Activated T-cell treated with anti-CD3 and anti-CD28 coated beads, Interleukin-2, amount 50 U/mL, for 4 hours (primary cell): ENCODE results near the gene ENTPD3. TPM values are rescaled to one million over a fixed set of nuclear protein-coding genes. Genes with fewer than 3 reads are reported as not detected.
"Not testable (repeated sequence)": the region's sequence is repeated elsewhere in the genome, so short reads cannot be mapped to it uniquely, and the experiment has no call there.

ENCODE experiments used
- ATAC-seq, 2 donors: fragments of 200-7000 bp; cut with Tn5 transposase; one replicate each; pipeline ENCODE4 v1.10.0; 2021
- DNase-seq: peaks from one replicate; pipeline ENCODE4 v3.0.0-alpha.2; 2020
- H3K27me3 Mint-ChIP-seq: one replicate; pipeline ENCODE4 v1.8.0; 2021; ENCODE audit warnings: low read depth, mixed read lengths
- H3K36me3 Mint-ChIP-seq: one replicate; pipeline ENCODE4 v1.8.0; 2022; ENCODE audit warnings: mixed read lengths; ENCODE audit not compliant: insufficient read depth
- H3K4me1 Mint-ChIP-seq: one replicate; pipeline ENCODE4 v1.8.0; 2021; ENCODE audit warnings: low read depth, mixed read lengths
- H3K4me3 Mint-ChIP-seq: one replicate; pipeline ENCODE4 v1.8.0; 2021; ENCODE audit warnings: mild to moderate bottlenecking, moderate library complexity, mixed read lengths
- H3K9me3 Mint-ChIP-seq: one replicate; pipeline ENCODE4 v1.8.0; 2021; ENCODE audit warnings: mixed read lengths
- total RNA-seq, 3 donors: library from RNA; stranded (reverse); gene quantifications; one replicate each; pipeline ENCODE4 v1.2.1, GENCODE V29; 2021

ENTPD3 gene
- total RNA-seq, 3 donors from 2014 or later = not detected

GRCh38 chr3:40437889-40438288 is 50.9 kb downstream of the ENTPD3 start:
- H3K36me3 Mint-ChIP-seq = peaks cover 8% of the 10 kb centered on the region
- no peaks in the 10 kb centered on the region for H3K27me3 Mint-ChIP-seq
- H3K9me3 Mint-ChIP-seq = no peaks in the 10 kb centered on the region
- no peak overlapping the region for H3K4me3 Mint-ChIP-seq
- ATAC-seq (no peak), DNase-seq (no peak)
- H3K4me1 Mint-ChIP-seq = no peaks in the 10 kb centered on the region

GRCh38 chr3:40445062-40445461 is 58.1 kb downstream of the ENTPD3 start:
- Mint-ChIP-seq H3K4me3 (no peak overlapping the region), H3K27me3 (no peaks in the 10 kb centered on the region), H3K36me3 (peaks cover 9% of the 10 kb centered on the region), H3K4me1 (no peaks in the 10 kb centered on the region), H3K9me3 (no peaks in the 10 kb centered on the region)
- ATAC-seq = no peak
- no peak for DNase-seq

DNA sequence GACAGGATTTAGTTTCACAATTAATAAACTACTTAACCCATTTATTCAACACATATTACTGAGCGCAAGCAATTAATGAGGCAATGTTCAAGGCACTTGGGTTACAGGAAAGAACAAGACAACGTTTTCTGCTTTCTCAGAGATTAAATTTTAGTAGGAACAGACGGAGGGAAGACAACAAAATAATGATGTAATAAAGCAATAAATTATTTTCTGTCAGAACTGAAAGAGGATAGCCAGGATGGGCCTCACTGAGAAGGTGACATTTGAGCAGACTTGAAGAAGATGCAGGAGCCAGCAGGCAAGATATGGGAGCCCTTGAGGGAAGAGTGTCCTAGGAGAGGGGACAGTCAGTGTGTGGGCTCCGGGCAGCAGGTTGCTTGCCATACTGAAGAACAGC is 58.9 kb downstream of the ENTPD3 start:
- ATAC-seq = no peak
- Mint-ChIP-seq H3K4me3 (no peak overlapping the region), H3K9me3 (no peaks in the 10 kb centered on the region), H3K27me3 (no peaks in the 10 kb centered on the region), H3K36me3 (peaks cover 10% of the 10 kb centered on the region), H3K4me1 (no peaks in the 10 kb centered on the region)
- no peak for DNase-seq

DNA sequence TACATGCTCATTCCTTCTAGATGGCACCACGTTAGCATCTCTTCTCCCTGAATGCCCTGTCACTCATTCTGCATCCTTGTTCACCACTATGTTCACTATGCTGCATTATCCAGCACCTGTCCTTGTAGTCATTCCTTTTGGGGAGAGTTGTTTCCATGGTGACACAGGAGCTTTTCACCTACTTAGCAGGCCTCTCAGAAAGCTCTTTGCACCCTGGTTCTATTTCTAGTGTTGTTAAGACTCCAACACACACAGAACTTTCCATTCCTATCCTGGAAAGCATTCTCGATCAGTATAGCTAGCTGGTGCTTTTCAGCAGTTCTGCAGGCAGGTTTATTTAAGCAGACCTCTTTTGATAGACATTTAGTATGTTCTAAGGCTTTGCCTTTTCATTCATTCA is 63.5 kb downstream of the ENTPD3 start:
- no peak for ATAC-seq
- H3K36me3 Mint-ChIP-seq = peaks cover 13% of the 10 kb centered on the region

GRCh38 chr3:40451551-40451950 is 64.6 kb downstream of the ENTPD3 start:
- no peak for ATAC-seq
- DNase-seq = no peak
- Mint-ChIP-seq H3K36me3 (peaks cover 7% of the 10 kb centered on the region), H3K27me3 (no peaks in the 10 kb centered on the region), H3K4me1 (peaks cover 28% of the 10 kb centered on the region), H3K9me3 (peaks cover 3% of the 10 kb centered on the region), H3K4me3 (peak overlapping the region; percentile 88)

More for the DNA sequence above, 63.5 kb downstream of the ENTPD3 start:
- no peaks in the 10 kb centered on the region for H3K9me3 Mint-ChIP-seq
- DNase-seq = no peak
- peaks cover 26% of the 10 kb centered on the region for H3K4me1 Mint-ChIP-seq
- no peak overlapping the region for H3K4me3 Mint-ChIP-seq
- H3K27me3 Mint-ChIP-seq = no peaks in the 10 kb centered on the region

DNA sequence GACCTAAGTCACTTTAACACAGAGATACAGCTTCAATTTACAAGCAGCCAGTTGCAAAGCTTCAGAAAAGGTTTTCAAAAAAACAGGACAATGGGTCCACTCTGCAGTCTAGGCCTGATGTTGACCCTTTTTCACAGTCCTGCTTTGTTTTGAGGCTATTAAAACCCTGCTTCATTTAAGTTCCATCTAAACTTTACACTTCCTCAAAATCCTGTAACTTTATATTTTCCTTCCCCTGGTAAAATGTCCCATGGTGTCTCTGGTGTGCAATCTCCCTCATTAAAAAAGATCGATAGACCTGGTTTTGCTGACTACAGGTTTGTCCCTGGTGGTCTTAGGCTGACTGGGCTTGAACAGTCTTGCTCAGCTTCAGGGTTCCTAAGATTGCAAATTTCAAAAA is 65.1 kb downstream of the ENTPD3 start:
- Mint-ChIP-seq H3K4me3 (peak overlapping the region; percentile 88), H3K9me3 (peaks cover 3% of the 10 kb centered on the region), H3K36me3 (peaks cover 7% of the 10 kb centered on the region), H3K4me1 (peaks cover 28% of the 10 kb centered on the region), H3K27me3 (no peaks in the 10 kb centered on the region)
- ATAC-seq (no peak), DNase-seq (no peak)

DNA sequence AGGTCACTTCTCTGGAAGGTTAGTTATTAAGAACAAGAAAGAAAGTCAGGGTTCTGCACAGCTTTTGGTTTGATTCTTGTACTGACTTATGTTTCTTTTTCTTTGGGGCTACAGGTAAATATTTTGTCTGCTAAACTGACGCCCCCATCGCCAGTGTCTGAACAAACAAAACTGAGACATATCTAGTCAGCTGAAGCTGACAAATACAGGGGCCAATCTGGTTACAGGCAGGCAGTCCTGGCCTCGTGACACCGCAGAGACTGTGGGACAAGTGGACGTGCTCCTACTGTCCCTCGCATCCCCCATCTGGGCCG is 65.5 kb downstream of the ENTPD3 start:
- DNase-seq (no peak), ATAC-seq (no peak)
- no peaks in the 10 kb centered on the region for H3K27me3 Mint-ChIP-seq
- H3K9me3 Mint-ChIP-seq = peaks cover 3% of the 10 kb centered on the region
- H3K36me3 Mint-ChIP-seq = peaks cover 7% of the 10 kb centered on the region
- peaks cover 28% of the 10 kb centered on the region for H3K4me1 Mint-ChIP-seq
- H3K4me3 Mint-ChIP-seq = peak overlapping the region; percentile 88

DNA sequence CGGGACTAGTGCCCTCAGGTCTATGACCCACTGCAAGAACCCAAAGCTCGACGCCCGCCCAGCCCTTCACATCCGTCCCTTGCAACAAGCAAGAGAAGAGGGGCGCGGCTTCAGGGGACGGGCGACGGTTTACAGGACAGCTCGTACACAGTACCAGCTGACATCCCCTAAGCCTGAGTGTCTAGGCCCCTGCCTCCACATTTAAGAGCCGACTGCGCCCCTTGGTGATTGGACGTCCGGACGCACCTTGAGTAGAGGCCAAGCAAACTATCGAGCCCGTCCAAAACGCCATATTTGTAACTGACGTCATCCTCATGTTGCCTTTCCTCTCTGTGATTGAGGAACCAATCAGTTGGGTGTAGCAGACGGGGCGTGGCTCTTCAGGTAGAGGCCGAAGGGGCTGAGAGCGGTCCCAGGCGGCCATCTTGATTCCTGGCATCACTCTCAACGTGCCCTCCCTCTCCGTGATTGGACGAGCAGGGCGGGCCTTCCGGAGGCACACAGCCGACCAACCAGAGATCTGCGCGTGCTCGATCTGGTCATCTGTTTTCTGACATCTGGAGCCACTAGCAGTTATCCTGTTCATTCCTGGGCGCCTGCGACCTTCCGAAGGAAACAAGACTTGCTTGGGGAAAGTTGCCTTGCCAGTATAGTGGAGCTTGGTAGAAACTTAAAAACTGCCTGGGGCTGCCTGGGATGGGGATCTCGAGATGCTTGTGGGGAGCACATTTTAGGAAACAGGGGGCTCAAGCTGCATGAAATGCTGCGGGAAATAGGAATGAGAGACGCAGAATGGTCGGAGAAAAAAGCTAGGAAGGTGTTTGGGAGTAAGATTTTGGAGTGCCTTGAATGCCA is 66.1 kb downstream of the ENTPD3 start:
- peak; percentile 92 for DNase-seq

GRCh38 chr3:40453933-40454332 is 66.9 kb downstream of the ENTPD3 start:
- Mint-ChIP-seq H3K9me3 (peaks cover 3% of the 10 kb centered on the region), H3K4me1 (peaks cover 39% of the 10 kb centered on the region), H3K36me3 (peaks cover 19% of the 10 kb centered on the region), H3K27me3 (no peaks in the 10 kb centered on the region), H3K4me3 (peak overlapping the region; percentile 88)
- ATAC-seq (no peak), DNase-seq (no peak)

More for the DNA sequence above, 66.1 kb downstream of the ENTPD3 start:
- Mint-ChIP-seq H3K36me3 (peaks cover 11% of the 10 kb centered on the region), H3K9me3 (peaks cover 3% of the 10 kb centered on the region), H3K4me3 (peak overlapping the region; percentile 88), H3K4me1 (peaks cover 32% of the 10 kb centered on the region), H3K27me3 (no peaks in the 10 kb centered on the region)
- peak; percentile 93 to 95 for ATAC-seq

- peaks cover 3% of the 10 kb centered on the region for H3K9me3 Mint-ChIP-seq
- H3K36me3 Mint-ChIP-seq = peaks cover 24% of the 10 kb centered on the region
- H3K27me3 Mint-ChIP-seq = no peaks in the 10 kb centered on the region
- DNase-seq = no peak
- peaks cover 47% of the 10 kb centered on the region for H3K4me1 Mint-ChIP-seq
- ATAC-seq = no peak
- H3K4me3 Mint-ChIP-seq = peak overlapping the region; percentile 85
Observed at GRCh38 chr3:40455328-40455727, 68.3 kb downstream of the ENTPD3 start.

DNA sequence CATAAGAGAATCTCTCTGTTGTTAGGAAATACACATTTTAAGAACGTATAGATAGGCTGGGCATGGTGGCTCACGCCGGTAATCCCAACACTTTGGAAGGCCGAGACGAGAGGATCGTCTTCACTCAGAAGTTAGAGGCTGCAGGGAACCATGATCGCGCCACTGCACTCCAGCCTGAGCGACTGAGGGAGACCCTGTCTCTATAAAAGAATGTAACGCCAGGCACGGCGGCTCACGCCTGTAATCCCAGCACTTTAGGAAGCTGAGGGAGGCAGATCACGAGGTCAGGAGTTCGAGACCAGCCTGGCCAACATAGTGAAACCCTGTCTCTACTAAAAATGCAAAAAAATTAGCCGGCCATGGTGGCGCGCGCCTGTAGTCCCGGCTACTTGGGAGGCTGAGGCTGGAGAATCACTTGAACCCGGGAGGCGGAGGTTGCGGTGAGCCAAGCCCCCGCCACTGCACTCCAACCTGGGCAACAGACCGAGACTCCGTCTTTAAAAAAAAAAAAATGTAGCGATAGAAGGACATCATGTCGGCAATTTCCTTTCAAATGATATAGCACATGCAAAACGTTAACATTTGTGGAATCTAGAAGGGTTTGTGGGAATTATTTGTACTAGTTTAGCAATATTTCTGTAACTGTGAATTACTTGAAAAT is 69.4 kb downstream of the ENTPD3 start:
- Mint-ChIP-seq H3K4me3 (peak overlapping the region; percentile 85), H3K36me3 (peaks cover 28% of the 10 kb centered on the region), H3K9me3 (peaks cover 3% of the 10 kb centered on the region), H3K4me1 (peaks cover 52% of the 10 kb centered on the region), H3K27me3 (no peaks in the 10 kb centered on the region)
- DNase-seq (no peak), ATAC-seq (no peak)

DNA sequence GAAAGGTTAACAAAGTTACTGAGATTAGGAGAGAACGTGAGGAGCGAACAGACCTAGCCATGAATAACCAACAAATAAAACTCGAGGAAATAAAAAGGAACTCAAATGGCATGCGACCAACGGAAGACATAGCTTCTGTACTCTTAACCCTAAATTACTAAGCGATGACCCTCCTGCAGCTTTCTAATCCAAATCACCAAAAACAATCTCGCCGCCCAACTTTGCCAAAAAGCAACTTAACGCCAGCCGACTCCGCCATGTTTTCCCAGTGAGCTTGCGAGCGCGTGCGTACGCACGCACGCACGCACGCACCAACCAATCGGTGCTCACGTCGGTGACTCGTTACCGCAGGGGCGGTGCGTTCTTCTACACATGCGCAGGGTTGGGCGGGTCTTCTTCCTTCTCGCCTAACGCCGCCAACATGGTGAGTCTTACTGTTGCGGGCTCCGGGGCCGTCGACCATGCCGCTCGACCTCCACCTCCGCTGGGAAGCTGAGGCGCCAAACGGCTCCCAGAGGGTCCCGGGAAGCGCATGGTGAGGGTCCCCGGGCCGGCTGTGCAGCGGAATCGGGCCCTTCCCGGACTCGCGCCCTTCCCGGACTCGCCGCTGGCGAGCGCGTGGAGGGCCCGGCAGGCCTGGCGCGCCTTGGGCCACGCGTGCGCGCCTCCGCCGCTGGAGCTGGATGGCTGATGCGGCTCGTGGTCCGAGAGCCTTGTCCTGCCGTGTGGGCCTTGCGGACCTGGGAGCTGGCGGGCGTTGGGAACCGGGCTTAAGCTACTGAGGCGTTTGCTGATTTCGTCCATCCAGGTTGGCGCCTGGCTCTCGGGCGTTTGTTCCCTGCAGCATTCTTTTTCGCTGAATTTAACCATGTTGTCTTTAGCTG is 70.2 kb downstream of the ENTPD3 start, which contains the start of gene RPL14:
Gene RPL14, plus strand, starts transcription at position 400 of the 884 bp plus-strand sequence. Its CDS starts 133 bp downstream, at position 533.
- Mint-ChIP-seq H3K36me3 (peaks cover 31% of the 10 kb centered on the region), H3K4me3 (peak within 1 kb of the TSS; percentile 85), H3K4me1 (peaks cover 51% of the 10 kb centered on the region), H3K9me3 (peaks cover 3% of the 10 kb centered on the region), H3K27me3 (no peaks in the 10 kb centered on the region)
- DNase-seq (peak; percentile 93), ATAC-seq (peak; percentile 74 to 77)

- peaks cover 3% of the 10 kb centered on the region for H3K9me3 Mint-ChIP-seq
- DNase-seq (no peak), ATAC-seq (no peak)
- H3K27me3 Mint-ChIP-seq = no peaks in the 10 kb centered on the region
- H3K4me3 Mint-ChIP-seq = peak overlapping the region; percentile 85
- peaks cover 49% of the 10 kb centered on the region for H3K4me1 Mint-ChIP-seq
- H3K36me3 Mint-ChIP-seq = peaks cover 38% of the 10 kb centered on the region
Observed at GRCh38 chr3:40458473-40458872, 71.5 kb downstream of the ENTPD3 start.

- H3K4me1 Mint-ChIP-seq = peaks cover 55% of the 10 kb centered on the region
- H3K4me3 Mint-ChIP-seq = peak overlapping the region; percentile 56
- H3K36me3 Mint-ChIP-seq = peaks cover 55% of the 10 kb centered on the region
- H3K9me3 Mint-ChIP-seq, H3K27me3 Mint-ChIP-seq, DNase-seq, ATAC-seq: not testable (repeated sequence)
Observed at GRCh38 chr3:40460481-40460880, 73.5 kb downstream of the ENTPD3 start.
